ENCODE measurements around the gene LTO1. TPM values are rescaled to one million over a fixed set of nuclear protein-coding genes. Genes with fewer than 3 reads are reported as not detected.

Gene LTO1
- total and polyA plus RNA-seq, 2 of the 13 experiments (the other 11 are each of a cell fraction or from before 2014, with no cell fraction given): 11.8 to 15.0 TPM

GRCh38 chr11:69700278-69701140, 25.4 kb upstream of the LTO1 start (continued):
- TF ChIP-seq ZNF589 (CRISPR knock-in tag; conservative IDR thresholded peaks at IDR 0.05) (no peak), RFXAP (CRISPR knock-in tag; IDR thresholded peaks at IDR 0.05; ENCODE audit: borderline replicate concordance) (no peak), NONO (IDR thresholded peaks at IDR 0.05) (no peak), NONO (CRISPR knock-in tag; conservative IDR thresholded peaks at IDR 0.05) (0 out of 2 replicates have a peak, but pooled peaks have one; percentile 32), ARID5B (CRISPR knock-in tag; IDR thresholded peaks at IDR 0.05) (peak; percentile 63; the same call in 1 of the 2 replicates), ERF (CRISPR knock-in tag; IDR thresholded peaks at IDR 0.05) (peak; percentile 44; the same call in 1 of the 2 replicates), HMGA1 (CRISPR knock-in tag; conservative IDR thresholded peaks at IDR 0.05) (no peak), ZNF121 (CRISPR knock-in tag; IDR thresholded peaks at IDR 0.05) (peak; percentile 84), GATAD1 (CRISPR knock-in tag; IDR thresholded peaks at IDR 0.05) (peak; percentile 38; the same call in 1 of the 2 replicates), CC2D1A (CRISPR knock-in tag; IDR thresholded peaks at IDR 0.05) (no peak), ZFP91 (CRISPR knock-in tag; IDR thresholded peaks at IDR 0.05; ENCODE audit: borderline replicate concordance) (peak; percentile 67; the same call in 1 of the 2 replicates), ZBTB37 (CRISPR knock-in tag; IDR thresholded peaks at IDR 0.05) (0 out of 2 replicates have a peak, but pooled peaks have one; percentile 35), ATF2 (CRISPR knock-in tag; IDR thresholded peaks at IDR 0.05) (peak; percentile 50), ZNF556 (CRISPR knock-in tag; IDR thresholded peaks at IDR 0.05; ENCODE audit: borderline replicate concordance) (no peak), ZNF317 (CRISPR knock-in tag; IDR thresholded peaks at IDR 0.05) (0 out of 2 replicates have a peak, but pooled peaks have one; percentile 34), ZNF563 (CRISPR knock-in tag; IDR thresholded peaks at IDR 0.05) (0 out of 2 replicates have a peak, but pooled peaks have one; percentile 27), GFI1 (CRISPR knock-in tag; IDR thresholded peaks at IDR 0.05; ENCODE audit: borderline replicate concordance) (0 out of 2 replicates have a peak, but pooled peaks have one; percentile 36), BCL6 (CRISPR knock-in tag; IDR thresholded peaks at IDR 0.05) (peak; percentile 60; the same call in 1 of the 2 replicates), RORA (CRISPR knock-in tag; IDR thresholded peaks at IDR 0.05) (no peak), THAP11 (CRISPR knock-in tag; IDR thresholded peaks at IDR 0.05) (0 out of 2 replicates have a peak, but pooled peaks have one; percentile 21), ZNF788 (CRISPR knock-in tag; IDR thresholded peaks at IDR 0.05; ENCODE audit: borderline replicate concordance) (no peak)

Measured in HepG2 (cell line).